ENCODE data around the gene GPR161. TPM values are rescaled to one million over a fixed set of nuclear protein-coding genes. Genes with fewer than 3 reads are reported as not detected.

Gene GPR161
- total and polyA plus RNA-seq, 2 of the 13 experiments (the other 11 are each of a cell fraction or from before 2014, with no cell fraction given): 0.13 to 0.35 TPM

DNA sequence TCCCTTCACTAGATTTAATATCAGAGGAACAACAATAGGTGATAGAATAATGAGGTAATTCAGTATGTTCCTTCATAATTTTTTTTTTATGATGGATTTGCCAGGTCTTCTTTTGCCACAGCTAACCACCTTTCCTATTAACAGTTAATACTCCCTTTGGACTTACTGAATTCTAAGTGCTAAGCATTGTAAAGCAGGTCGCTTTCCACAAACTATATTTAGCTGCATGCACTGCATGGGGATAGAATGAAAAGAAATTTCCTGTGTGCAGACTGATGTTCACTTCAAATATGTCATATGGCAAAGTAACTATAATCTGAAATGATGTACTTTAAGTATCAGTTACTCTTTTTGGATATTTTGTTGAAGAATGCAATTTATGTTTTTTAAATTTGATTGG lies 85.8 kb downstream of the GPR161 start:
- no peak overlapping the region for H3K4me3 ChIP-seq (replicated peaks in 1 of 3; ENCODE audit: insufficient read depth in 1 of 3, low read depth in 2 of 3, low read length in 3 of 3)
- intact Hi-C loops (cut with micrococcal nuclease; ENCODE audit: unreplicated experiment): no loop called here
- H3K27ac ChIP-seq (ENCODE audit: extremely low read length, insufficient read depth, low read length): no peak overlapping the region
- H3K36me3 ChIP-seq (replicated peaks in 1 of 2; ENCODE audit: control insufficient read depth in 1 of 2, insufficient read depth in 2 of 2, low read length in 2 of 2): peaks cover 3 to 17% of the 10 kb centered on the region in 2 experiments; a peak in 4 of 5 replicates
- H3K9me3 ChIP-seq (ENCODE audit: low read length): no peaks in the 10 kb centered on the region
- no peak overlapping the region for H3K9ac ChIP-seq (ENCODE audit: insufficient read depth, low read depth, low read length)
- H3K79me2 ChIP-seq (ENCODE audit: insufficient read depth, low read length): no peaks in the 10 kb centered on the region
- H3K27me3 ChIP-seq (ENCODE audit: control insufficient read depth in 1 of 2, insufficient read depth in 2 of 2, low read length in 2 of 2): no peaks in the 10 kb centered on the region
- ChIA-PET CTCF (ENCODE audit: low intra/inter-chr PET ratio, low total read pairs) (no interaction called here), POLR2A (no interaction called here)
- in situ Hi-C loops (cut with HindIII; ENCODE audit: extremely low pct_ligation_motif_present, low pct_unique_long_range_greater_than_20kb): no loop called here
- ATAC-seq (no peak), DNase-seq (ENCODE audit: low spot score) (no peak), FAIRE-seq (no peak)
- WGBS (ENCODE audit: low lambda C conversion rate): 100% methylated on average over 1 of the region's 1 CpG
- H2AFZ ChIP-seq (ENCODE audit: low read length): no peak overlapping the region
- BruUV-seq (replicated peaks): no TSS peak
- H3K4me1 ChIP-seq (ENCODE audit: insufficient read depth, low read length): no peaks in the 10 kb centered on the region
- no peaks in the 10 kb centered on the region for H4K20me1 ChIP-seq (ENCODE audit: insufficient read depth, low read length)
- TF ChIP-seq ERF (CRISPR knock-in tag; IDR thresholded peaks at IDR 0.05): no peak
- no peak for TF ChIP-seq MIER3 (CRISPR knock-in tag; IDR thresholded peaks at IDR 0.05; ENCODE audit: borderline replicate concordance)
- no peak for TF ChIP-seq ZNF260 (CRISPR knock-in tag; IDR thresholded peaks at IDR 0.05; ENCODE audit: borderline replicate concordance, low read depth)
- TF ChIP-seq ZNF230 (CRISPR knock-in tag; IDR thresholded peaks at IDR 0.05): no peak
- no peak overlapping the region for H3K4me2 ChIP-seq (ENCODE audit: low read depth, low read length)

- no peaks in the 10 kb centered on the region for H3K4me1 ChIP-seq (ENCODE audit: insufficient read depth, low read length)
- DNase-seq (ENCODE audit: low spot score): no peak
- H3K79me2 ChIP-seq (ENCODE audit: insufficient read depth, low read length): no peaks in the 10 kb centered on the region
- H3K36me3 ChIP-seq (replicated peaks in 1 of 2; ENCODE audit: control insufficient read depth in 1 of 2, insufficient read depth in 2 of 2, low read length in 2 of 2): peaks cover 3 to 17% of the 10 kb centered on the region in 2 experiments; a peak in 4 of 5 replicates
- no peak overlapping the region for H3K9ac ChIP-seq (ENCODE audit: insufficient read depth, low read depth, low read length)
- H3K27ac ChIP-seq (ENCODE audit: extremely low read length, insufficient read depth, low read length): no peak overlapping the region
- BruUV-seq (replicated peaks): no TSS peak
- ChIA-PET POLR2A (no interaction called here), CTCF (ENCODE audit: low intra/inter-chr PET ratio, low total read pairs) (no interaction called here)
- no peaks in the 10 kb centered on the region for H3K27me3 ChIP-seq (ENCODE audit: control insufficient read depth in 1 of 2, insufficient read depth in 2 of 2, low read length in 2 of 2)
- TF ChIP-seq PHF5A (CRISPR knock-in tag; IDR thresholded peaks at IDR 0.05; ENCODE audit: low read depth, unreplicated experiment) (no peak), CSRNP2 (CRISPR knock-in tag; conservative IDR thresholded peaks at IDR 0.05; ENCODE audit: low read depth) (no peak), ZNF367 (CRISPR knock-in tag; IDR thresholded peaks at IDR 0.05; ENCODE audit: borderline replicate concordance) (no peak), ZNF788 (CRISPR knock-in tag; IDR thresholded peaks at IDR 0.05; ENCODE audit: borderline replicate concordance) (no peak)
- WGBS (ENCODE audit: low lambda C conversion rate): 100% methylated on average over 1 of the region's 1 CpG
- FAIRE-seq: no peak
- in situ Hi-C loops (cut with HindIII; ENCODE audit: extremely low pct_ligation_motif_present, low pct_unique_long_range_greater_than_20kb): no loop called here
- H3K4me2 ChIP-seq (ENCODE audit: low read depth, low read length): no peak overlapping the region
- intact Hi-C loops (cut with micrococcal nuclease; ENCODE audit: unreplicated experiment): no loop called here
- no peak for ATAC-seq
- H4K20me1 ChIP-seq (ENCODE audit: insufficient read depth, low read length): no peaks in the 10 kb centered on the region
- no peak overlapping the region for H2AFZ ChIP-seq (ENCODE audit: low read length)
- no peaks in the 10 kb centered on the region for H3K9me3 ChIP-seq (ENCODE audit: low read length)
- no peak overlapping the region for H3K4me3 ChIP-seq (replicated peaks in 1 of 3; ENCODE audit: insufficient read depth in 1 of 3, low read depth in 2 of 3, low read length in 3 of 3)
Observed at GRCh38 chr1:168050307-168050706, 86.4 kb downstream of the GPR161 start.
